ENCODE data around the gene NCOR1.

NCOR1 gene

GRCh38 chr17:16140854-16141253, 74.5 kb downstream of the NCOR1 start:
- CTCF ChIA-PET, result interaction anchor here (0.7 to 1.0 kb wide), 2 partner anchors 11 to 13 kb away, joined by 3 read pairs; no protein-coding TSS in a partner anchor
- DNase-seq, result no peak
- Histone ChIP-seq H3K36me3 (ENCODE audit: control insufficient read depth in 4 of 4, insufficient read depth in 4 of 4, low read length in 3 of 4) (peaks cover 7 to 63% (median 33%) of the 10 kb centered on the region in 4 experiments), H3K4me3 (ENCODE audit: control insufficient read depth in 1 of 7, extremely low read depth in 1 of 7, insufficient read depth in 4 of 7, low read depth in 2 of 7, low read length in 6 of 7) (no peak overlapping the region), H3K27ac (ENCODE audit: insufficient read depth in 1 of 2, low read depth in 1 of 2, low read length in 2 of 2, poor library complexity in 1 of 2, severe bottlenecking in 2 of 2) (no peak overlapping the region), H3K9me3 (ENCODE audit: control extremely low read depth in 1 of 5, control insufficient read depth in 4 of 5, insufficient read depth in 2 of 5, low read depth in 1 of 5, low read length in 4 of 5) (no peaks in the 10 kb centered on the region), H3K4me1 (ENCODE audit: control extremely low read depth in 1 of 4, control insufficient read depth in 4 of 4, insufficient read depth in 4 of 4, low read length in 3 of 4) (no peaks in the 10 kb centered on the region), H3K27me3 (replicated peaks in 2 of 5; ENCODE audit: control insufficient read depth in 4 of 5, insufficient read depth in 5 of 5, low read length in 4 of 5) (no peaks in the 10 kb centered on the region)
- 100% methylated on average over 1 of the region's 2 CpGs for WGBS (ENCODE audit: insufficient coverage)
- POLR2A ChIA-PET, result no interaction called here

GRCh38 chr17:16135461-16135860, 79.9 kb downstream of the NCOR1 start:
- ChIA-PET CTCF (no interaction called here), POLR2A (interaction anchor here (0.6 kb wide), 1 partner anchor 115 kb away, joined by 3 read pairs; no protein-coding TSS in a partner anchor)
- DNase-seq, result no peak
- WGBS (ENCODE audit: insufficient coverage), result 100% methylated on average over 3 of the region's 5 CpGs
- H3K9me3 ChIP-seq (ENCODE audit: control extremely low read depth in 1 of 5, control insufficient read depth in 4 of 5, insufficient read depth in 2 of 5, low read depth in 1 of 5, low read length in 4 of 5), result no peaks in the 10 kb centered on the region
- H3K4me3 ChIP-seq (ENCODE audit: control insufficient read depth in 1 of 7, extremely low read depth in 1 of 7, insufficient read depth in 4 of 7, low read depth in 2 of 7, low read length in 6 of 7), result no peak overlapping the region
- H3K27ac ChIP-seq (ENCODE audit: insufficient read depth in 1 of 2, low read depth in 1 of 2, low read length in 2 of 2, poor library complexity in 1 of 2, severe bottlenecking in 2 of 2), result no peak overlapping the region
- H3K27me3 ChIP-seq (replicated peaks in 2 of 5; ENCODE audit: control insufficient read depth in 4 of 5, insufficient read depth in 5 of 5, low read length in 4 of 5), result no peaks in the 10 kb centered on the region
- peaks cover 21 to 63% (median 35%) of the 10 kb centered on the region in 4 experiments for H3K36me3 ChIP-seq (ENCODE audit: control insufficient read depth in 4 of 4, insufficient read depth in 4 of 4, low read length in 3 of 4)
- no peaks in the 10 kb centered on the region for H3K4me1 ChIP-seq (ENCODE audit: control extremely low read depth in 1 of 4, control insufficient read depth in 4 of 4, insufficient read depth in 4 of 4, low read length in 3 of 4)

GRCh38 chr17:16131593-16131992, 83.7 kb downstream of the NCOR1 start:
- CTCF ChIA-PET, result no interaction called here
- H3K36me3 ChIP-seq (ENCODE audit: control insufficient read depth in 4 of 4, insufficient read depth in 4 of 4, low read length in 3 of 4), result peaks cover 16 to 67% (median 37%) of the 10 kb centered on the region in 4 experiments
- H3K4me1 ChIP-seq (ENCODE audit: control extremely low read depth in 1 of 4, control insufficient read depth in 4 of 4, insufficient read depth in 4 of 4, low read length in 3 of 4), result peaks cover 0 to 3% (median 0%) of the 10 kb centered on the region in 4 experiments
- POLR2A ChIA-PET, result no interaction called here
- WGBS (ENCODE audit: insufficient coverage), result 100% methylated on average over 1 of the region's 3 CpGs
- no peaks in the 10 kb centered on the region for H3K27me3 ChIP-seq (replicated peaks in 2 of 5; ENCODE audit: control insufficient read depth in 4 of 5, insufficient read depth in 5 of 5, low read length in 4 of 5)
- H3K4me3 ChIP-seq (ENCODE audit: control insufficient read depth in 1 of 7, extremely low read depth in 1 of 7, insufficient read depth in 4 of 7, low read depth in 2 of 7, low read length in 6 of 7), result no peak overlapping the region
- H3K9me3 ChIP-seq (ENCODE audit: control extremely low read depth in 1 of 5, control insufficient read depth in 4 of 5, insufficient read depth in 2 of 5, low read depth in 1 of 5, low read length in 4 of 5), result no peaks in the 10 kb centered on the region
- DNase-seq, result no peak
- H3K27ac ChIP-seq (ENCODE audit: insufficient read depth in 1 of 2, low read depth in 1 of 2, low read length in 2 of 2, poor library complexity in 1 of 2, severe bottlenecking in 2 of 2), result no peak overlapping the region

- Histone ChIP-seq H3K36me3 (ENCODE audit: control insufficient read depth in 4 of 4, insufficient read depth in 4 of 4, low read length in 3 of 4) (peaks cover 11 to 65% (median 31%) of the 10 kb centered on the region in 4 experiments), H3K27ac (ENCODE audit: insufficient read depth in 1 of 2, low read depth in 1 of 2, low read length in 2 of 2, poor library complexity in 1 of 2, severe bottlenecking in 2 of 2) (no peak overlapping the region), H3K27me3 (replicated peaks in 2 of 5; ENCODE audit: control insufficient read depth in 4 of 5, insufficient read depth in 5 of 5, low read length in 4 of 5) (no peaks in the 10 kb centered on the region), H3K9me3 (ENCODE audit: control extremely low read depth in 1 of 5, control insufficient read depth in 4 of 5, insufficient read depth in 2 of 5, low read depth in 1 of 5, low read length in 4 of 5) (no peaks in the 10 kb centered on the region), H3K4me1 (ENCODE audit: control extremely low read depth in 1 of 4, control insufficient read depth in 4 of 4, insufficient read depth in 4 of 4, low read length in 3 of 4) (peaks cover 0 to 3% (median 0%) of the 10 kb centered on the region in 4 experiments), H3K4me3 (ENCODE audit: control insufficient read depth in 1 of 7, extremely low read depth in 1 of 7, insufficient read depth in 4 of 7, low read depth in 2 of 7, low read length in 6 of 7) (no peak overlapping the region)
- ChIA-PET CTCF (interaction anchor here (0.7 kb wide), 1 partner anchor 11 kb away, joined by 3 read pairs; no protein-coding TSS in a partner anchor), POLR2A (no interaction called here)
- WGBS (ENCODE audit: insufficient coverage), result 95% methylated on average over 5 of the region's 6 CpGs
- no peak for DNase-seq
Measured at GRCh38 chr17:16129441-16130205, 85.7 kb downstream of the NCOR1 start.

- Histone ChIP-seq H3K27ac (ENCODE audit: insufficient read depth in 1 of 2, low read depth in 1 of 2, low read length in 2 of 2, poor library complexity in 1 of 2, severe bottlenecking in 2 of 2) (no peak overlapping the region), H3K27me3 (replicated peaks in 2 of 5; ENCODE audit: control insufficient read depth in 4 of 5, insufficient read depth in 5 of 5, low read length in 4 of 5) (no peaks in the 10 kb centered on the region), H3K4me1 (ENCODE audit: control extremely low read depth in 1 of 4, control insufficient read depth in 4 of 4, insufficient read depth in 4 of 4, low read length in 3 of 4) (no peaks in the 10 kb centered on the region), H3K4me3 (ENCODE audit: control insufficient read depth in 1 of 7, extremely low read depth in 1 of 7, insufficient read depth in 4 of 7, low read depth in 2 of 7, low read length in 6 of 7) (no peak overlapping the region), H3K36me3 (ENCODE audit: control insufficient read depth in 4 of 4, insufficient read depth in 4 of 4, low read length in 3 of 4) (peaks cover 30 to 74% (median 42%) of the 10 kb centered on the region in 4 experiments), H3K9me3 (ENCODE audit: control extremely low read depth in 1 of 5, control insufficient read depth in 4 of 5, insufficient read depth in 2 of 5, low read depth in 1 of 5, low read length in 4 of 5) (no peaks in the 10 kb centered on the region)
- ChIA-PET POLR2A (interaction anchor here (0.5 kb wide), 1 partner anchor 75 kb away, joined by 3 read pairs; no protein-coding TSS in a partner anchor), CTCF (interaction anchor here (1.7 kb wide), 1 partner anchor 13 kb away, joined by 5 read pairs; no protein-coding TSS in a partner anchor)
- WGBS (ENCODE audit: insufficient coverage), result 100% methylated on average over 1 of the region's 3 CpGs
- no peak for DNase-seq
Measured at GRCh38 chr17:16123531-16123930, 91.8 kb downstream of the NCOR1 start.

- H3K27me3 ChIP-seq (replicated peaks in 2 of 5; ENCODE audit: control insufficient read depth in 4 of 5, insufficient read depth in 5 of 5, low read length in 4 of 5), result no peaks in the 10 kb centered on the region
- CTCF ChIA-PET, result interaction anchor here (1.7 kb wide), 1 partner anchor 12 kb away, joined by 5 read pairs; no protein-coding TSS in a partner anchor
- peaks cover 31 to 75% (median 40%) of the 10 kb centered on the region in 4 experiments for H3K36me3 ChIP-seq (ENCODE audit: control insufficient read depth in 4 of 4, insufficient read depth in 4 of 4, low read length in 3 of 4)
- H3K4me3 ChIP-seq (ENCODE audit: control insufficient read depth in 1 of 7, extremely low read depth in 1 of 7, insufficient read depth in 4 of 7, low read depth in 2 of 7, low read length in 6 of 7), result no peak overlapping the region
- H3K4me1 ChIP-seq (ENCODE audit: control extremely low read depth in 1 of 4, control insufficient read depth in 4 of 4, insufficient read depth in 4 of 4, low read length in 3 of 4), result no peaks in the 10 kb centered on the region
- no peaks in the 10 kb centered on the region for H3K9me3 ChIP-seq (ENCODE audit: control extremely low read depth in 1 of 5, control insufficient read depth in 4 of 5, insufficient read depth in 2 of 5, low read depth in 1 of 5, low read length in 4 of 5)
- over 99% methylated on average over 8 of the region's 8 CpGs for WGBS (ENCODE audit: insufficient coverage)
- H3K27ac ChIP-seq (ENCODE audit: insufficient read depth in 1 of 2, low read depth in 1 of 2, low read length in 2 of 2, poor library complexity in 1 of 2, severe bottlenecking in 2 of 2), result no peak overlapping the region
- POLR2A ChIA-PET, result no interaction called here
- no peak for DNase-seq
Measured at GRCh38 chr17:16122697-16123434, 92.5 kb downstream of the NCOR1 start.

- Histone ChIP-seq H3K9me3 (ENCODE audit: control extremely low read depth in 1 of 5, control insufficient read depth in 4 of 5, insufficient read depth in 2 of 5, low read depth in 1 of 5, low read length in 4 of 5) (no peaks in the 10 kb centered on the region), H3K4me3 (ENCODE audit: control insufficient read depth in 1 of 7, extremely low read depth in 1 of 7, insufficient read depth in 4 of 7, low read depth in 2 of 7, low read length in 6 of 7) (no peak overlapping the region), H3K27me3 (replicated peaks in 2 of 5; ENCODE audit: control insufficient read depth in 4 of 5, insufficient read depth in 5 of 5, low read length in 4 of 5) (no peaks in the 10 kb centered on the region), H3K36me3 (ENCODE audit: control insufficient read depth in 4 of 4, insufficient read depth in 4 of 4, low read length in 3 of 4) (peaks cover 40 to 82% (median 43%) of the 10 kb centered on the region in 4 experiments), H3K4me1 (ENCODE audit: control extremely low read depth in 1 of 4, control insufficient read depth in 4 of 4, insufficient read depth in 4 of 4, low read length in 3 of 4) (no peaks in the 10 kb centered on the region), H3K27ac (ENCODE audit: insufficient read depth in 1 of 2, low read depth in 1 of 2, low read length in 2 of 2, poor library complexity in 1 of 2, severe bottlenecking in 2 of 2) (no peak overlapping the region)
- ChIA-PET CTCF (no interaction called here), POLR2A (interaction anchor here (0.7 kb wide), 1 partner anchor 17 kb away, joined by 3 read pairs; no protein-coding TSS in a partner anchor)
- no peak for DNase-seq
- WGBS (ENCODE audit: insufficient coverage), result no CpG with 5 or more reads among the region's 2 CpGs
Measured at GRCh38 chr17:16121915-16122314, 93.4 kb downstream of the NCOR1 start.

Data from common myeloid progenitor, CD34-positive (primary cell).